H1 (cell line): ENCODE measurements around the gene LPIN2. TPM values are rescaled to one million over a fixed set of nuclear protein-coding genes. Genes with fewer than 3 reads are reported as not detected.

Experiments used
- CTCF ChIA-PET: fragments of 300-600 bp; sonication (Branson Sonifier 250); formaldehyde crosslinking; loops from one replicate; lab custom pipeline; 2021; ENCODE audit not compliant: partially characterized antibody; lab: Charles Lee
- POLR2A ChIA-PET: fragments of 300-600 bp; sonication (Branson Sonifier 250); formaldehyde crosslinking; loops from one replicate; lab custom pipeline; 2021; ENCODE audit warnings: inconsistent platforms; ENCODE audit not compliant: partially characterized antibody; lab: Charles Lee
- DNase-seq, 2 experiments: peaks; one replicate each; pipeline versions ENCODE4 v3.0.0 to v3.0.0-alpha.2; 2010 to 2022; ENCODE audit warnings: low spot score in 2 of 2, low read depth in 1 of 2, mixed read lengths in 1 of 2
- FAIRE-seq: peaks from 2 replicates; lab custom pipeline; 2011; peaks lifted over from hg19 to GRCh38; lab: Jason Lieb, UNC
- H2AFZ ChIP-seq: 2 replicates; pipeline ENCODE4 v1.8.1; 2012; ENCODE audit warnings: low read length, inconsistent platforms
- H2AK5ac ChIP-seq: 2 replicates; pipeline ENCODE4 v1.6.1; 2013; ENCODE audit warnings: low read depth, low read length
- H2BK120ac ChIP-seq: replicated peaks from 2 replicates; pipeline ENCODE3; 2013; ENCODE audit warnings: low read depth, low read length, inconsistent platforms
- H2BK12ac ChIP-seq: 2 replicates; pipeline ENCODE4 v1.6.1; 2013; ENCODE audit warnings: low read depth, low read length
- H2BK15ac ChIP-seq: 2 replicates; pipeline ENCODE4 v1.6.1; 2013; ENCODE audit warnings: low read length
- H2BK20ac ChIP-seq: 2 replicates; pipeline ENCODE4 v1.6.1; 2013; ENCODE audit warnings: low read length
- H2BK5ac ChIP-seq: 2 replicates; pipeline ENCODE4 v1.6.1; 2013; ENCODE audit warnings: low read depth, low read length
- H3K14ac ChIP-seq: 2 replicates; pipeline ENCODE4 v1.6.1; 2013; ENCODE audit warnings: inconsistent platforms; ENCODE audit not compliant: insufficient read length
- H3K18ac ChIP-seq: 2 replicates; pipeline ENCODE4 v1.6.1; 2013; ENCODE audit warnings: low read length; ENCODE audit errors: extremely low read depth
- H3K23ac ChIP-seq: 2 replicates; pipeline ENCODE4 v1.6.1; 2013; ENCODE audit warnings: inconsistent platforms; ENCODE audit not compliant: insufficient read length
- H3K23me2 ChIP-seq: 2 replicates; pipeline ENCODE4 v1.6.1; 2013; ENCODE audit warnings: low read depth, low read length
- H3K27ac ChIP-seq: 2 replicates; pipeline ENCODE4 v1.6.1; 2011; ENCODE audit warnings: low read depth, low read length, inconsistent platforms
- H3K27me3 ChIP-seq, 4 experiments: replicated peaks in 1 of 4; 1 replicate in 1 of 4; 2 replicates in 3 of 4; pipeline versions ENCODE4 v1.6.1 to v1.8.1; 2011 to 2013; ENCODE audit warnings: low read length in 3 of 4, mild to moderate bottlenecking in 3 of 4, inconsistent platforms in 2 of 4, mixed read lengths in 2 of 4, moderate library complexity in 1 of 4; ENCODE audit not compliant: control insufficient read depth in 3 of 4, insufficient read depth in 3 of 4; ENCODE audit errors: extremely low read depth in 1 of 4
- H3K36me3 ChIP-seq, 4 experiments: 2 replicates each; pipeline versions ENCODE4 v1.6.1 to v1.8.1; 2011 to 2013; ENCODE audit warnings: mild to moderate bottlenecking in 4 of 4, low read length in 3 of 4, moderate library complexity in 2 of 4, control low read depth in 1 of 4, inconsistent platforms in 1 of 4; ENCODE audit not compliant: insufficient read depth in 4 of 4, control insufficient read depth in 2 of 4
- H3K4ac ChIP-seq: replicated peaks from 2 replicates; pipeline ENCODE3; 2013; ENCODE audit warnings: low read length, low read depth, mixed read lengths, inconsistent platforms; ENCODE audit not compliant: insufficient read length
- H3K4me1 ChIP-seq, 4 experiments: replicated peaks in 1 of 4; 1 replicate in 1 of 4; 2 replicates in 3 of 4; pipeline versions ENCODE4 v1.6.1 to v1.8.1; 2011 to 2013; ENCODE audit warnings: low read length in 3 of 4, inconsistent platforms in 2 of 4, mixed read lengths in 1 of 4; ENCODE audit not compliant: insufficient read depth in 4 of 4, control insufficient read depth in 3 of 4
- H3K4me2 ChIP-seq, 2 experiments: 2 replicates each; pipeline versions ENCODE4 v1.6.1 to v1.8.1; 2011 to 2013; ENCODE audit warnings: low read depth in 2 of 2, low read length in 2 of 2, control low read depth in 1 of 2, inconsistent platforms in 1 of 2, mild to moderate bottlenecking in 1 of 2; ENCODE audit not compliant: insufficient read depth in 1 of 2
- H3K4me3 ChIP-seq, 4 experiments: fragments of 200-600, 300-600 bp in 1 of 4; sonication (generic), shearing (Covaris generic), sonication (Bioruptor Twin) in 1 of 4; 2 replicates each; pipeline versions ENCODE4 v1.5.1 to v1.8.1; 2011 to 2016; ENCODE audit warnings: low read length in 4 of 4, low read depth in 3 of 4, control low read depth in 2 of 4, inconsistent platforms in 2 of 4, mild to moderate bottlenecking in 2 of 4, mixed read lengths in 1 of 4, moderate library complexity in 1 of 4; ENCODE audit not compliant: insufficient read depth in 2 of 4; ENCODE audit errors: extremely low read depth in 1 of 4
- H3K56ac ChIP-seq: replicated peaks from 2 replicates; pipeline ENCODE3; 2013; ENCODE audit warnings: low read depth, mild to moderate bottlenecking, mixed read lengths, low read length, inconsistent platforms; ENCODE audit not compliant: insufficient read length
- H3K79me1 ChIP-seq: 2 replicates; pipeline ENCODE4 v1.6.1; 2013; ENCODE audit warnings: low read depth, low read length, control low read depth
- H3K79me2 ChIP-seq, 2 experiments: 2 replicates each; pipeline versions ENCODE4 v1.6.1 to v1.8.1; 2012 to 2013; ENCODE audit warnings: low read length in 2 of 2, mild to moderate bottlenecking in 2 of 2, inconsistent platforms in 1 of 2; ENCODE audit not compliant: insufficient read depth in 2 of 2, control insufficient read depth in 1 of 2
- H3K9ac ChIP-seq, 4 experiments: replicated peaks in 1 of 4; 1 replicate in 1 of 4; 2 replicates in 3 of 4; pipeline versions ENCODE4 v1.6.1 to v1.8.1; 2011 to 2013; ENCODE audit warnings: low read depth in 3 of 4, low read length in 3 of 4, control low read depth in 2 of 4, mild to moderate bottlenecking in 2 of 4, moderate library complexity in 2 of 4, inconsistent platforms in 1 of 4; ENCODE audit errors: extremely low read depth in 1 of 4
- H3K9me3 ChIP-seq, 2 experiments: 2 replicates each; pipeline versions ENCODE4 v1.6.1 to v1.8.1; 2012 to 2013; ENCODE audit warnings: mild to moderate bottlenecking in 2 of 2, moderate library complexity in 2 of 2, control low read depth in 1 of 2, inconsistent platforms in 1 of 2, low read depth in 1 of 2, low read length in 1 of 2, mixed read lengths in 1 of 2; ENCODE audit not compliant: insufficient read depth in 2 of 2
- H4K20me1 ChIP-seq, 2 experiments: replicated peaks in 1 of 2; 2 replicates each; pipeline versions ENCODE3 to v1.8.1; 2011 to 2013; ENCODE audit warnings: inconsistent platforms in 2 of 2, low read length in 2 of 2, mild to moderate bottlenecking in 1 of 2; ENCODE audit not compliant: insufficient read depth in 2 of 2, control insufficient read depth in 1 of 2
- H4K5ac ChIP-seq: 2 replicates; pipeline ENCODE4 v1.6.1; 2013; ENCODE audit warnings: low read length, low read depth, mixed read lengths, inconsistent platforms; ENCODE audit not compliant: insufficient read length
- H4K8ac ChIP-seq: 2 replicates; pipeline ENCODE4 v1.8.0; 2013; ENCODE audit warnings: mild to moderate bottlenecking, moderate library complexity, low read length, inconsistent platforms; ENCODE audit not compliant: insufficient read depth; ENCODE audit errors: extremely low read depth
- H4K91ac ChIP-seq: replicated peaks from 2 replicates; pipeline ENCODE3; 2013; ENCODE audit warnings: low read length, mixed read lengths, inconsistent platforms; ENCODE audit not compliant: insufficient read length
- EZH2 ChIP-seq: fragments of 200-600 bp; sonication (generic); IDR thresholded peaks from 2 replicates; pipeline ENCODE4 v1.7.1; 2012; ENCODE audit warnings: low read depth, mild to moderate bottlenecking, moderate library complexity, low read length, inconsistent platforms; ENCODE audit not compliant: severe bottlenecking
- JUND ChIP-seq: IDR thresholded peaks from 2 replicates; pipeline ENCODE4 v1.6.1; 2011; ENCODE audit warnings: mild to moderate bottlenecking, improper control_type of control experiment, low read length
- POU5F1 ChIP-seq: IDR thresholded peaks from 2 replicates; pipeline ENCODE4 v1.6.1; 2011; ENCODE audit warnings: low read depth, mild to moderate bottlenecking, low read length, moderate library complexity
- RXRA ChIP-seq: IDR thresholded peaks from 2 replicates; pipeline ENCODE4 v1.6.1; 2011; ENCODE audit warnings: low read depth, mild to moderate bottlenecking, low read length, moderate library complexity; ENCODE audit not compliant: insufficient read depth
- SIX5 ChIP-seq: IDR thresholded peaks from 2 replicates; pipeline ENCODE4 v1.6.1; 2011; ENCODE audit warnings: mild to moderate bottlenecking, low read depth, low read length
- TCF12 ChIP-seq: IDR thresholded peaks from 2 replicates; pipeline ENCODE4 v1.6.1; 2011; ENCODE audit warnings: low read depth, mild to moderate bottlenecking, low read length
- WGBS, 2 experiments: shearing (Covaris generic) in 1 of 2; methylation state at CpG; one replicate each; pipeline versions ENCODE4 v1.1.6 to v1.1.7; 2013 to 2015; ENCODE audit warnings: low lambda C conversion rate in 2 of 2, mixed read lengths in 2 of 2, inconsistent platforms in 1 of 2, low coverage in 1 of 2, missing lambda C conversion rate in 1 of 2; ENCODE audit not compliant: insufficient replicate concordance in 2 of 2, insufficient coverage in 1 of 2, insufficient read length in 1 of 2; ENCODE audit errors: extremely low coverage in 1 of 2, missing lambda C conversion rate in 1 of 2; 5-methylcytosine and 5-hydroxymethylcytosine counted together
- polyA plus RNA-seq, 7 experiments: library from polyadenylated mRNA; depleted of rRNA in 3 of 7; stranded (reverse) in 5 of 7; unstranded in 2 of 7; fragments of >200 nt in 5 of 7; fragments of 200-250 nt in 2 of 7; gene quantifications; 1 replicate in 5 of 7; 2 replicates in 1 of 7; 4 replicates in 1 of 7; pipeline versions ENCODE4 v1.2.1 to v1.2.3, GENCODE V29; 2011 to 2013; ENCODE audit warnings: missing spikeins in 2 of 7, mixed read lengths in 2 of 7
- total RNA-seq: library from RNA; stranded (reverse); fragmentation: NEBNext Ultra II Directional; extraction: Animal tissue kit (Norgen Biotek cat#: 25700); gene quantifications from 2 replicates; pipeline ENCODE4 v1.2.1, GENCODE V29; 2021

Gene LPIN2
- total and polyA plus RNA-seq, 2 of the 8 experiments (the other 6 are each of a cell fraction or from before 2014, with no cell fraction given), result 7.4 to 14.2 TPM

DNA sequence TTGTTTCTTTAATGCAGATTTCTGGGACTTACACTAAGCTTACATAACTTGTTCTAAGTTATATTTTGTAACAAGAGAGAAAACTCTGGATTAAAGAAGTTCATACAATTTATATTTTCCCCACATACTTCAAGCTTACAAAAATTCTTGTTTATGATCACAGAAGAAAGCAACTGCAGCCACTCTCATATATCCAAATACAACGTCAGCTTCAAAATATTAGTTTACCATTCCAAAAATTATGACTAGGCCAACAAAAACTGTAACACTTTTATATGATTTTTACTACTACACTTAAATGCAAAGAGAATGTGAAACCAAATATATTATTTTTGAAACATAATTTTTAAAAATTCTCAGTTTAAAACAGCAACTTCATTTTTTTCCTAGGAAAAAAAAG is 30.9 kb downstream of the LPIN2 start:
- H3K4me1 ChIP-seq, result peaks cover 0 to 11% (median 9%) of the 10 kb centered on the region in 4 experiments; a peak in 6 of 7 replicates
- TF ChIP-seq EZH2 (no peak), TCF12 (no peak), JUND (no peak), RXRA (no peak), POU5F1 (no peak), SIX5 (no peak)
- no peaks in the 10 kb centered on the region for H3K36me3 ChIP-seq

More for the DNA sequence above, 30.9 kb downstream of the LPIN2 start:
- ChIA-PET CTCF (interaction anchor here (1.1 to 1.3 kb wide), 2 partner anchors 12 to 14 kb away, joined by 4 to 5 read pairs; no protein-coding TSS in a partner anchor), POLR2A (interaction anchor here (1.1 kb wide), 1 partner anchor 9 kb away, joined by 3 read pairs; no protein-coding TSS in a partner anchor)
- H3K9me3 ChIP-seq, result no peaks in the 10 kb centered on the region
- no peak overlapping the region for H3K14ac ChIP-seq
- H3K27me3 ChIP-seq, result no peaks in the 10 kb centered on the region
- 86% methylated on average over 1 of the region's 1 CpG; no CpG with 5 or more reads in 1 of the 2 experiments for WGBS, 2 experiments
- H4K8ac ChIP-seq, result no peak overlapping the region
- H2BK20ac ChIP-seq, result no peak overlapping the region
- no peak overlapping the region for H3K9ac ChIP-seq
- H3K4me2 ChIP-seq, result peak overlapping the region in 1 of 2 experiments; percentile 20; a peak in 1 of 4 replicates
- no peak for FAIRE-seq
- H3K4ac ChIP-seq, result no peak overlapping the region
- H2AFZ ChIP-seq, result no peak overlapping the region
- peak overlapping the region in 1 of 4 experiments; percentile 4; a peak in 1 of 8 replicates for H3K4me3 ChIP-seq
- H4K5ac ChIP-seq, result peak overlapping the region; percentile 39
- H3K23me2 ChIP-seq, result no peaks in the 10 kb centered on the region
- peaks cover 2% of the 10 kb centered on the region for H3K79me1 ChIP-seq
- H4K20me1 ChIP-seq, result no peaks in the 10 kb centered on the region
- no peak overlapping the region for H2BK15ac ChIP-seq
- H3K56ac ChIP-seq, result no peak overlapping the region
- no peak overlapping the region for H4K91ac ChIP-seq
- H3K23ac ChIP-seq, result no peak overlapping the region
- no peak for DNase-seq
- no peak overlapping the region for H2BK12ac ChIP-seq
- no peak overlapping the region for H3K27ac ChIP-seq
- H2BK120ac ChIP-seq, result no peak overlapping the region
- H2BK5ac ChIP-seq, result no peak overlapping the region
- H3K79me2 ChIP-seq, result peaks cover 0 to 72% of the 10 kb centered on the region in 2 experiments; a peak in 3 of 4 replicates
- H3K18ac ChIP-seq, result no peak overlapping the region
- no peak overlapping the region for H2AK5ac ChIP-seq
